Kidney epithelial cell (primary cell): ENCODE measurements around the gene NFIA. TPM values are rescaled to one million over a fixed set of nuclear protein-coding genes. Genes with fewer than 3 reads are reported as not detected.

Source experiments
- DNase-seq: peaks from one replicate; pipeline ENCODE4 v3.0.0-alpha.2; 2010; ENCODE audit warnings: low read depth
- H3K27me3 ChIP-seq: 2 replicates; pipeline ENCODE4 v1.6.0; 2011; ENCODE audit warnings: low read length; ENCODE audit not compliant: control insufficient read depth, insufficient read depth
- H3K36me3 ChIP-seq: 2 replicates; pipeline ENCODE4 v1.5.1; 2011; ENCODE audit warnings: low read length; ENCODE audit not compliant: control insufficient read depth, insufficient read depth
- H3K4me3 ChIP-seq: 2 replicates; pipeline ENCODE4 v1.5.1; 2011; ENCODE audit warnings: low read depth, mild to moderate bottlenecking, control low read depth, low read length
- total RNA-seq: library from RNA; depleted of rRNA; stranded (reverse); fragments of >200 nt; gene quantifications from 2 replicates; pipeline ENCODE4 v1.2.3, GENCODE V29; 2015
- TF ChIP-seq, protein P1 (sequence below): IDR thresholded peaks from 2 replicates; pipeline ENCODE4 v1.5.1; 2011; ENCODE audit warnings: mild to moderate bottlenecking, moderate library complexity, low read length, control low read depth, inconsistent platforms; ENCODE audit not compliant: insufficient read depth, poor library complexity, severe bottlenecking

The NFIA gene
- total RNA-seq, 1 donor from 2014 or later, result 3.5 TPM

DNA sequence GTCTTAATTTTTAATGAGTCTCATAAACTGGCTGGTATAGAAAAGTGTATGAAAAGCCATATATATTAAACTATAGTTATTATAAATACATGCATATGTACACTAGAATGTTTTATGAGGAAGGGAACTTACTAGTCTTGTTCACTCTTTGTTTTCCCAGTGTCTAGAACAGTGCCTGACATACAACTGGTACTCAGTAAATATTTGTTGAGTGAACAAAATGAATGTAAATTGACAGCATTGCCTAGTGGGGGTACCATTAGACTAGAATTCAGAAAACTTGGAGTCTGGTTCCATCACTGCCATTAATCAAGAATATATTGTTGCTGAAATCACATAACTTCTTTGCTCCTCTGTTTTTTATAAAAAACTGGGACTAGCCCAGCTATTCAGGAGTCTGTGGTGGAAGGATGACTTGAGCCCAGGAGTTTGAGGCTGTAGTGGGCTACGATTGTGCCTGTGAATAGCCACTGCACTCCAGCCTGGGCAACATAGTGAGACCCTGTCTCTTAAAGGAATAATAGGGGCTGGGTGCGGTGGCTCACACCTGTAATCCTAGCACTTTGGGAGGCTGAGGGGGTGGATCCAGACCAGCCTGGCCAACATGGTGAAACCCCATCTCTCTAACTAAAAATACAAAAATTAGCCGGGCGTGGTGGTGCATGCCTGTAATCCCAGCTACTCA is 51.1 kb downstream of the NFIA start:
- Histone ChIP-seq H3K4me3 (no peak overlapping the region), H3K36me3 (no peaks in the 10 kb centered on the region), H3K27me3 (no peaks in the 10 kb centered on the region)
- TF ChIP-seq, protein P1, sequence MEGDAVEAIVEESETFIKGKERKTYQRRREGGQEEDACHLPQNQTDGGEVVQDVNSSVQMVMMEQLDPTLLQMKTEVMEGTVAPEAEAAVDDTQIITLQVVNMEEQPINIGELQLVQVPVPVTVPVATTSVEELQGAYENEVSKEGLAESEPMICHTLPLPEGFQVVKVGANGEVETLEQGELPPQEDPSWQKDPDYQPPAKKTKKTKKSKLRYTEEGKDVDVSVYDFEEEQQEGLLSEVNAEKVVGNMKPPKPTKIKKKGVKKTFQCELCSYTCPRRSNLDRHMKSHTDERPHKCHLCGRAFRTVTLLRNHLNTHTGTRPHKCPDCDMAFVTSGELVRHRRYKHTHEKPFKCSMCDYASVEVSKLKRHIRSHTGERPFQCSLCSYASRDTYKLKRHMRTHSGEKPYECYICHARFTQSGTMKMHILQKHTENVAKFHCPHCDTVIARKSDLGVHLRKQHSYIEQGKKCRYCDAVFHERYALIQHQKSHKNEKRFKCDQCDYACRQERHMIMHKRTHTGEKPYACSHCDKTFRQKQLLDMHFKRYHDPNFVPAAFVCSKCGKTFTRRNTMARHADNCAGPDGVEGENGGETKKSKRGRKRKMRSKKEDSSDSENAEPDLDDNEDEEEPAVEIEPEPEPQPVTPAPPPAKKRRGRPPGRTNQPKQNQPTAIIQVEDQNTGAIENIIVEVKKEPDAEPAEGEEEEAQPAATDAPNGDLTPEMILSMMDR, result no peak
- no peak for DNase-seq

DNA sequence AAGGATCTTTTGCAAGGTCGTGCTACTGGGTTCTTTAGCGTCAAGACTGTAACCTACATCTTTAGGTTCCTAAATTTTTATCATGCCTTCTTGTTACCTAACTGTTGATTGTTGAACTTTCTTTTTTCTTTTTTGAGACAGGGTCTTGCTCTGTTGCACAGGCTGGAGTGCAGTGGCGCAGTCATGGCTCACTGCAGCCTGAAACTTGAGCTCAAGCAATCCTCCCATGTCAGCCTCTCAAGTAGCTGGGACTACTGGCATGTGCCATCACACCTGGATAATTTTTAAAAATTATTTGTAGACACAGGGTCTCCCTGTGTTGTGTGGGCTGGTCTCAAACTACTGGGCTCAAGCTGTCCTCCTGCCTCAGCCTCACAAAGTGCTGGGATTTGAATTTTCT is 52.9 kb downstream of the NFIA start:
- TF ChIP-seq, protein P1, result no peak
- Histone ChIP-seq H3K4me3 (no peak overlapping the region), H3K27me3 (no peaks in the 10 kb centered on the region), H3K36me3 (no peaks in the 10 kb centered on the region)
- DNase-seq, result no peak

DNA sequence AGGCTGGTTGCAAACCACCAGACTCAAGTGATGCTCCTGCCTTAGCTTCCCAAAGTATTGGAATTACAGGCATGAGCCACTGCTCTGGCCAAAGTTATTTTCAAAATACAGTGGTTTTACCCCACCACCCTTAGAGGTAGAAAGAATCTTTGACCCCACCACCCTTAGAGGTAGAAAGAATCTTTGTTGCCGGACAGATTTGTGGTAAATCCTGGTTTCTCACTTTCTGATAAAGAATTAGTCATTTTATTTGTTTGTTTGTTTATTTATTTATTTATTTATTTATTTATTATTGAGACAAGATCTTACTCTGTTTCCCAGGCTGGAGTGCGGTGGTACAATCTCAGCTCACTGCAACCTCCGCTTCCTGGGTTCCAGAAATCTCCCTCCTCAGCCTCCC is 55.9 kb downstream of the NFIA start:
- TF ChIP-seq, protein P1, result no peak
- Histone ChIP-seq H3K4me3 (no peak overlapping the region), H3K27me3 (no peaks in the 10 kb centered on the region), H3K36me3 (no peaks in the 10 kb centered on the region)
- no peak for DNase-seq

DNA sequence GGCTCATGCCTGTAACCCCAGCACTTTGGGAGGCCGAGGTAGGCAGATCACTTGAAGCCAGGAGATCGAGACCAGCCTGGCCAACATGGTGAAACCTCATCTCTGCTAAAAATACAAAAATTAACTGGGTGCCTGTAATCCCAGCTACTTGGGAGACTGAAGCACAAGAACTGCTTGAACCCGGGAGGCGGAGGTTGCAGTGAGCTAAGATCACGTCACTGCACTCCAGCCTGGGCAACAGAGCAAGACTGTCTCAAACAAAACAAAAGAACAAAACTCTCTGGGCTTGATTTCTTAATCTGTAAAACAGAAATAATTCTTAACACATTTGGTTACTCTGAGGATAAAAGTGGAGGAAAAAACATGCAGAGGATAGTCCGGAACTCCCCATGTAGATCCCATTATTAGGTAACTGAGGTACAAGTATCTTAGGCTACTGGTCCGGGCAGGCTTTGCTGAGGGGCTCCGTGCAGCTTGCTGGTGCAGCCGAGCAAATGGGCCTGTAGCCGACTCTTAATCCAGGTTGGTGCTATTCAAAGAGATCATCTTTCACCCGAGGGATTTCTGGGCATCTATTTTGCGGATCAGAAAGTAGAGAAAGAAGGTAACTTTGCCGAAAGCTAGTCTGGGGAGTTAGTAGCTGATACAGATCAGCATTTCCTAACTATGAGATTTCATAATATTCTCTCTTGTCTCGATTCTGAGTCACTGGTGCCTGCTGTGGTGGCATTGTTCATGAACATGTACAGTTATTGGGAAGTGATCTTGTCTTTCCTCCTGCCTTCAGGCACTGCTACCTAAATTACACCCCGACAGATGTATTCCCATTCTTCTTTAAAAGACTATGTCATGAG is 56.8 kb downstream of the NFIA start:
- no peaks in the 10 kb centered on the region for H3K27me3 ChIP-seq
- no peaks in the 10 kb centered on the region for H3K36me3 ChIP-seq
- TF ChIP-seq, protein P1, result no peak
- no peak for DNase-seq
- no peak overlapping the region for H3K4me3 ChIP-seq

DNA sequence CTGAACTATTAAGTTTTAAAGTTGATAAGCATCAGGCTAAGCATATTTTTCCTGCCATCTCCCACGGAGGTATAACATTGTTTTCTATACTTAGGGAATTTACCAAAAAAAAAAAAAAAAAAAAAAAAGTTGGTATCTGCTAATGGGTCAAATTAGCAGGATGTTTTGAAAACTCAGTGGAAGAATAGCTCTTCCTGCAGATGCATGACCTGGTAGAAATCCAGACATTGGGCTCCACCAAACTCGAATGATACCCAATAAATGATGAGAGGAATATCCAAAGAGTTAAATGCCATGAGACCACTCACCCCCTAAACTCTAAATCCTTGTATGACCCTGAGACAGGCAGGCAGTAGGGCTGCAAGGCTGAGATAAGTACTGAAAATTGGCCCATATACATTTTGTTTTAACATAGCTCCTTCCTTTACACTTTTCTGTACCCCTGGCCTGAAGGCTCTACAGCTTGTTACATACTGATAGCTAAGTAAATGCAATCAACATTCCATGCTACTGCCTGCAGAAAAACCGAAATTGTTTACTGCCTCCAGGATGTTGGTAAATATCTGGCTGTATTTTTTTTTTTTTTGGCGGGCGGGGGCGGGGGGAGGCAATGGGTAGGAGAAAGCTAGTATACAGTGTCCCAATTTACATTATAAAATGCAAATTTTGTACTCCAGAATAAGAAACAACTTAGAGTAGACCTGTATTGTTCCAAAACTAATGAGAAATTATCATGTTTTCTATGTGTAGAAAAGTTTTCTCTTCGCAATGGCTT is 57.6 kb downstream of the NFIA start:
- H3K36me3 ChIP-seq, result no peaks in the 10 kb centered on the region
- TF ChIP-seq, protein P1, result no peak
- H3K4me3 ChIP-seq, result no peak overlapping the region
- H3K27me3 ChIP-seq, result no peaks in the 10 kb centered on the region
- DNase-seq, result no peak
